SKM-1 treated with dmso at 0.1 percent for 144 hours (cell line): Measurements from ENCODE around the gene THTPA.

ENCODE experiments used
- DNase-seq: peaks from one replicate; lab custom pipeline; 2025; ENCODE audit not compliant: unreplicated experiment; lab: John Stamatoyannopoulos, UW

THTPA gene

GRCh38 chr14:23550812-23551265 is 5.2 kb upstream of the THTPA start:
- no peak for DNase-seq

DNA sequence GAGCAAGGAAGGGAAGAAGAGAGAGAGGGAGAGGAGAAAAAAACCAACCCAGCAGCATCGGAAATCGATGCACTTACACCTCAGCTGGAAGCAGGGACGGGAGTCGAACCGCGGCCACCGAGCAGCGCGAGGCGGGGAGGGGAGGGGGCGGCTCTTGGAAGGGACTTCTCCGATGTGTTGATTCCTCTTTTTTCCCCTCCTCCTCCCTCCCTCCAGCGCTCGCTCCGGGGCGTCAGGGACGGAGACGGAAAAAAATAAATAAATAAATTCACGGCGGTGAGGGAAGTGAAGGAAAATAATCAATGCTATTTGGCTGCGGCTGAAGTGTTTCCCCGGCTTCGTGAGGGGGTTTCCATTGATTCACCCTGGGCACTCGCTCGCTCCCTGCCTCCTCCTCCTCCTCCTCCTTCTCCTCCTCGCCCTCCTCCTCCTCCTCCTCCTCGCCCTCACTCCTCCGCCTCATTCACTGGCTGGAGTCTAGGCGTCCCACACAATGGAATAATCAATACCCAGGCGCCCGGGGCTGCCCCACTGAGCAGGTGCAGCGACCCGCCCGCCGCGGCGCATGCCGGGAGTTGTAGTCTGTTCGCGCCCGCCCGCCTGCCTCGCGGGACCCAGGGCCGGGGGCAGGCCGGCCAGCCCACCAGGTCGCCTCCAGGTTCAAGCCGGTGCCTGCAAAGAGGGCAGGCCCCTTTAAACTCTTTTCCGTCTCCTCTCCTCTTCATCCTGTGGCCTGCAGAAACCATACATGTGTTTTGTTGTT is 4.6 kb upstream of the THTPA start, which contains the start of gene ZFHX2:
ZFHX2 (minus strand) TSS at position 500 of the 763 bp plus-strand sequence. CDS start 16,440 bp downstream, outside the sequence.
- peak; percentile 50 for DNase-seq

DNA sequence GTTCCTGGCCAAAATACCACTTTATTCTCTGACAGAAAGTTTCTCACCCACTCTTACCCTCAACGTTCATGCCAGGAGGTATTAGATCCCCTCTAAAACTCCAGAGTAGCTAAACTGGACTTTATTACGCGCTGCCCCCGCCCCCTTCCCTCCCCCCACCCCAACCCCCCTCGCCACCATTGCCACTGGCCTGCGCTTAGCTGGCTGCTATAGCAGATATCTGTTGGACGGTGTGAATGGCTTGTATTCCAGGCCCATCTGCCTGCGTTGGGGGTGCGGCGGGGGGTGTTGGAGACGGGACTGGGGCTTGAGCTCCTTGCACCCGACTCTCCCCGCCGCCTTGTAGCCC is 564 bp upstream of the THTPA start:
- DNase-seq = no peak

- DNase-seq = no peak
Measured at GRCh38 chr14:23556700-23557440, 799 bp downstream of the THTPA start.

GRCh38 chr14:23557521-23557920 is 1.4 kb downstream of the THTPA start:
- no peak for DNase-seq

DNA sequence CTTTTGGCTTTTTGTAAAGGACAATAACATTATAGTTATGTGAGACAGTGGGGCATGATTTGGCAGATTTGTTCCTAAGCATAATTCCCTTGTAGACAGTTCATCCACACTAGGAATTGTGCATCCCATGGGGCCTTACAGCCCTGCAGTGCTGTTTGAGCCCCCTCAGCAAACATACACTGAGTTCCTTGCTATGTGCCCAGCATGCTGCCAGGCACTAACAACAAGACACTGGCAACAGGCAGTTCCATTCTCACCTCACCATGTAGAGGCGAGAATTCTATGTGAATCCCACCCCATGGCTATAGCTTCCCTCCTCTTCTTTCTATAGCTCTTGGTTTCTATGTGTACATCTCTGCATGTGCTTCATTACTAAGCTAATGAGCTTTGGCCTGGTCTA is 1.9 kb downstream of the THTPA start:
- DNase-seq = no peak

GRCh38 chr14:23558346-23559009 is 2.4 kb downstream of the THTPA start:
- DNase-seq = no peak

GRCh38 chr14:23559010-23559925 is 3.2 kb downstream of the THTPA start:
- no peak for DNase-seq

GRCh38 chr14:23559926-23560520 is 4.0 kb downstream of the THTPA start:
- no peak for DNase-seq

DNA sequence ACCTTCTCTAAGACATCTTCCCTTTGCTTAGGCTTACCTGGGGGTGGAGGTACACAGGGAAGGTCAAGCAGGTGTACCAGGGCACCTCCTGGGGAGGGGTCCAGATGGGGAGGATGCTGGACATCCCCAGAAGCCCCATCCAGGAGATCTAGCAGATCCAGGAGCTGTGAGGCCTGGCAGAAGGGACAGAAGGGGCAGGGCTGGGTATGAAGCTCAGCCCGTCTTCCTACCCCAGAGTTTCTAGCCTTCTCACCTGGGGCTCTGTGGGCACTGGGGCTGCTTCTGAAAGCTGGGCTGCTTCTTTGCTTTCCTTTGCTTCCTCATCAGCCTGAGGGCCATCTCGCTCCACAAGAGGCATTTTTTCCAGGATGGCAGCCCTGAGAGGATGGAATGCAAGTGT is 5.2 kb downstream of the THTPA start:
- DNase-seq = no peak

DNA sequence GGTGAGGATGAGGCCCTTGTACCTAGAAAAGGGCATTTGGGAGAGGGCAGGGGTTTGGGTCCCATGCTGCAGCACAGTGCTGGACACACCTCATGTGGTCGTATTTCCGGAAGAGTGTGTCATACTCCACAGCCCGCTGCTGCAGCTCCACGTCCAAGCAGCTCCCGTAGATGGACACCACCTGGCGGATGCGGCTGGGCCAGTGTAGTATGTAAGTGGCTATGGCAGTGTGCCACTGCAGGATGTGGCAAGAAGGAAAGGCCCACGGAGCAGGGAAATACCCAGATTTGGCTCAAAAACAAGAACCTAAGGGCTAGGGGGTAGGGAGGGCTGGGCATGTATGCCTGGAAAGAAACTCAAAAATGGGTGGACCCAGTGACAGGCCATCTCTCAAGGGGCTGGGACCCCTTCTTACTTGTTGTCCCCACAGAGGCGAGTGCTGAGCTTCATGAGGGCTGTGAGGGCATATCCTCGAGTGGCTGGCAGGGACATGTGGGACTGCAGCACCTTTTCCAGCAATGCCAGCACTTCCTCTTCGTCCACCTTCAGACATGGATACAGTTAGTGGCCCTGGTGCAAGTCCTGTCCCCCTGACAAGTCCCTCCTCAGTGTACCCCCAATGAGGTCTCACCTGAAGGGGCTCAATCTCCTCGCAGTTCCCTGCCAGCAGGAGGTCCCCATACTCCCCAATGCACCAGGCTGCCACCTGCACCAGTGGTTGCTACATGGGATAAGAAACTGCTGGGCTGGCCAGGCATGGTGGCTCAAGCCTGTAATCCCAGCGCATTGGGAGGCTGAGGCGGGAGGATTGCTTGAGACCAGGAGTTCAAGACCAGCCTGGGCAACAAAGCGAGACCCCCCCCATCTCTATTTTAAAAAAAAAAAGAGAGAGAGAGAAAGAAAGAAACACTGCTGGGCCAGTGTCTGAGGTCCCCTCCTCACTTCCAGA is 6.1 kb downstream of the THTPA start:
- no peak for DNase-seq

DNA sequence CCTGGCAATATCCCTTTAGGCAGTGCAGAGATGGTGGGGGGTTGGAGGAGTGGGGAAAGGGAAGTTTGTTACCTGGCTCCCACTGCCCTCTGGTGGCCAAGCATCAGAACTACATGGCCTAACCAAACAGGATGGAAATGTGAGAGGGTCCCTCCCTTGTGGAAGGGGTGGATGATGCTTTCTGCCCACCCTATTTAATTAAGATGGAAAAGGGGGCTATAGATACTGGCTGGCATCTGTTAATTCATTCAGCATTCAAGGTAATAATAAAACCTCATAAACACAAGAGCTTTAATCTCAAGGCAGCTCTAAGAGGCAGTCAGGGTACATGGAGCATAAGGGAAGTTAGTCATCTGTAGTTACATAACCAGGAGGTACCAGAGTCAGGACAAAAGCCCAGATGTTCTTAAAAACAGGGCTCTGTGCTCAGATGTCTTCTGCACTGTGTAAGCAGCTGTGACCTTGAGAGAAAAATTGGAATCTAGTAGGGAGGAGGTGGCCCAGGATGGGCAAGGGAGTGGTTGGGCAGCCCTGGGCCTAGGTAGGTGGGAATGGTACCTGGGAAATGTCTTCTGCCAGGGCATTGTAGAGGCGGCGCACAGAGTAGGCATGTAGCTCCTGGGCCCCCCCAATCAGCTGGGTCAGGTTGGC is 6.9 kb downstream of the THTPA start:
- DNase-seq = no peak

DNA sequence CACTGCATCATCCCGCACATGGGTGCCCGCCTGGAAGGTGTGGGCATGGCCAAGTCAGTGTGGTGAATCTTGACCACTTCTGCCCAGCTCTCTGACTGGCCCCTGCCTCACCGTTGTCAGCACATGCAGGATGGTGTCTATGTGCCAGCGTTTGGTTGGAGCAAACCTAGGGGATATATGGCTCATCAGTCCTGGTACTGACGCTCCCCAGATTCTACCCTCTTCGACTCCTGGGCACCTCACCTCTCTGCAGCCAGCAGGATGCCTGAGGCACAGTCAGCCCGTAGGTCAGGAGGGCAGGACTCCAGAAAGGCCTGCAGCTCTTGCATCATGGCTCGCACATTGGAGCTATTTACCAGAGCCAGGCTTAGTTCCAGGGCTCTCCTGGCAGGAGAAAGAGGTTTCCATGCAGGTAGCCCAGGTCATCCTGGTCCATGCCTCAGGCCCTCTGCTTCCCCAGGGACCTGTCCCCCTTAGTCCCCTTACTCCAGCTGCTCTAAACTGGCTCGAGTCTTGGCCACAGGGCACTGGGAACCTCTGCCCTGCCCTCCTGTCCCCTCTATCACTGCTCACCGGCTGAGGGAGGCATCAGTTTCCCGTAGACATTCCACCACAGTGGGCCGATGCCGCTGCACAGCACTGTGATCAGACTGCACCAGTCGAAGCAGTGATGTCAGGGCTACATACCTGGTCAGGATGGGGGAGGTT is 7.6 kb downstream of the THTPA start:
- no peak for DNase-seq

DNA sequence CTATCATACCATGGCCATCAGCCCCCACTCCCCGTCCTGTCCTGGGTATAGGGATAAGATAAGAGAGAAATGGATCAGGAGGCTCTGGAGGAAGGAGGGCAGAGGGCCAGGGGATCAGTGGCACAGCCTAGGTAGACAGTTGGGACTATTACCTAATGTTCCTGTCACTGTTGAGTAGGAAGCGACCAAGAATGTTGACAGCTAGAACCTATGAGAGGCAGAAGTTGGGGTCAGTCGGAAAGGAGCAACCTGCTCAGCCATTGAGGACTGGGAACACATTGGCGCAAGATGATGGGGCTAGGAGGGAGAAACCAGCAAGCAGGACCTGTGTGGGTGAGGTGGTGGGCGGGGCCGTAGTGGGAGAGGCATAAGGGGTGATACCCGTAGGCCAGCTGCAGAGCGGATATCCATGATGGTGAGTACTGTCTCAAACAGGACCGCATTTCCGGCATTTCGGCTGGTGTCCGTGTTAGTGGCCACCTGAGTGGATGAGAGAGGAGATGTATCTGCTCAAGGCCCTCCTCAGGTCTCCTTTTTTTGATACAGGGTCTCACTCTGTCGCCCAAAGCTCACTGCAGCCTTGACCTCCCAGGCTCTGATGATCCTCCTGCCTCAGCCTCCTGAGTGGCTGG is 8.2 kb downstream of the THTPA start:
- DNase-seq = no peak

DNA sequence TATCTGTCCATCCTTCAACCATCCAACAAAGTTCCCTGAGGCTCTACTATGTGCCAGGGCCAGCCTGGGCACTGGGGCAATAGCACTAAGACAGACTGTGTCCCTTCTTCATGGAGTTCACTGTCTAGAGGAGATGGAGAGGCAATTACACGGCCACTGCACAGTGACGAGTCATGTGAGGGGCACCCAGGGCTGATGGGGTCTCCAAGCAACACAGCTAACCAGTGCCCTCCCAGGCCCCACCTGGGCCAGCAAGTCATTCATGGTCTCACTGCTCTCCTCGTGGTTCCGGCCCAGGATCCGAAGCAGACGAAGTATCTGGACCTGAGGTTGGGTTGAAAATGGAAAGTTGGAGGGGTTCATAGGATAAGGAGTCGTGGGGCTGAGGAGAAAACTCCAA is 8.8 kb downstream of the THTPA start:
- DNase-seq = no peak

GRCh38 chr14:23565626-23566025 is 9.6 kb downstream of the THTPA start:
- no peak for DNase-seq

DNA sequence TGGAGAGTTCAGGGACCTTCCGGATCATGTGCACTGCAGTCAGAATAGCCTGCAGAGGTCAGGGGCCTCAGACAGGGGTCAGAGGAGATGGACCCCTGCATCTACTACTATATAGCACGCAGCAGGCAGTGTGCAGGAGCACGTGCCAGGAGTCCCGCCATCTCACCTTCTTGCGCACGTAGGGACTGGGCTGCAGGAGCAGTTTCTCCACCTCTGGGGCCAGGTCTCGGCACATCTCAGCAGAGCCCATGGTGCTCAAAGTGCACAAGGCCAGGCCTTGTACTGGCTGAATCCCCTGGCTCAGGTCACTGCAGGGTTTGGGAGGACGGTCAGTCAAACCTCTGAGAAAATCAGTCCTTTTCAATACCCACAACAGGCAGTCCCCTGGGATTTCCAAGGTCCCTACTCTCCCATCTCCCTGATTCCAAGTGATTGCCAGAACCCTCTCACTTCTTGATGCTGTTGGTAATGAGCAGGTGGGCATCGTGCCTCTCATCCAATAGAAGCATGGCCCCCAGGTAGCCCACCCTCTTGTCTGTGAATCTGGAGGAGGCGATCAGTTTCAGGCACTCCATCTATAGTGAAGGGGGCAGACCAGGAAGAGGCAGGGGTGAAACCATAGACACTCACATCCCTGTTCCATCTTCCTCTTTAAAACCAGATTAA is 10.2 kb downstream of the THTPA start:
- no peak for DNase-seq
